Stomach (tissue), 9 donors: Measurements from ENCODE around the gene CDIP1. TPM values are rescaled to one million over a fixed set of nuclear protein-coding genes. Genes with fewer than 3 reads are reported as not detected.

Experiments used
- DNase-seq, 2 donors: peaks; one replicate each; pipeline versions ENCODE4 v3.0.0 to v3.0.0-alpha.2; 2013 to 2019
- H3K27ac ChIP-seq, 5 donors: fragments of 200-600 bp in 4 of 5; sonication (generic) in 4 of 5; one replicate each; pipeline ENCODE4 v1.5.1; 2013 to 2019; ENCODE audit warnings: mild to moderate bottlenecking in 1 of 5, moderate library complexity in 1 of 5
- H3K27me3 ChIP-seq, 3 donors: fragments of 200-600 bp; sonication (generic); one replicate each; pipeline ENCODE4 v1.5.1; 2017 to 2019; ENCODE audit warnings: mixed run types in 1 of 3
- H3K36me3 ChIP-seq, 4 donors: fragments of 200-600 bp; sonication (generic); 1 replicate in 3 of 4; 2 replicates in 1 of 4; pipeline ENCODE4 v1.5.1; 2016 to 2019
- H3K4me1 ChIP-seq, 4 donors: fragments of 200-600 bp; sonication (generic); one replicate each; pipeline ENCODE4 v1.5.1; 2016 to 2019
- H3K4me3 ChIP-seq, 4 donors: fragments of 200-600 bp; sonication (generic) in 3 of 4; one replicate each; pipeline ENCODE4 v1.5.1; 2016 to 2019; ENCODE audit warnings: mild to moderate bottlenecking in 1 of 4
- H3K9me3 ChIP-seq, 4 donors: fragments of 200-600 bp; sonication (generic); one replicate each; pipeline ENCODE4 v1.5.1; 2016 to 2019
- EP300 ChIP-seq: sonication (generic); formaldehyde crosslinking; IDR thresholded peaks from one replicate; pipeline ENCODE4 v1.6.1; 2017; ENCODE audit warnings: antibody characterized with exemption
- POLR2A ChIP-seq, 4 donors: fragments of 450-650 bp; IDR thresholded peaks; one replicate each; pipeline ENCODE4 v1.6.1; 2016; ENCODE audit warnings: antibody characterized with exemption in 4 of 4, control low read depth in 2 of 4, mild to moderate bottlenecking in 1 of 4, moderate library complexity in 1 of 4
- POLR2AphosphoS5 ChIP-seq, 3 donors: sonication (generic); formaldehyde crosslinking; IDR thresholded peaks; one replicate each; pipeline ENCODE4 v1.6.1; 2016; ENCODE audit warnings: antibody characterized with exemption in 3 of 3
- WGBS, 5 donors: extraction: QIAGEN DNeasy Blood & Tissue Kit in 3 of 5; methylation state at CpG; one replicate each; pipeline versions ENCODE4 v1.1.5 to v1.1.7; 2013 to 2018; 5-methylcytosine and 5-hydroxymethylcytosine counted together
- intact Hi-C: fragments of 100-400 bp; cut with DNase I; formaldehyde crosslinking; loops from one replicate; pipeline ENCODE4 v1.15.1; 2023; ENCODE audit warnings: low total_unique reads
- polyA plus RNA-seq, 3 donors: library from polyadenylated mRNA; stranded (reverse); fragments of 200-250 nt; gene quantifications; one replicate each; pipeline ENCODE4 v1.2.3, GENCODE V29; 2013
- total RNA-seq, 5 donors: library from RNA; depleted of rRNA; stranded (reverse); fragments of >200 nt; gene quantifications; one replicate each; pipeline versions ENCODE4 v1.1.0 to v1.2.3, GENCODE V29; 2014 to 2016
- TF ChIP-seq, protein P1 (sequence below), 7 experiments: fragments of 450-650 bp in 4 of 7; fragments of 200-600 bp in 3 of 7; sonication (generic) in 3 of 7; IDR thresholded peaks; one replicate each; pipeline ENCODE4 v1.5.1; 2016 to 2019; ENCODE audit warnings: antibody characterized with exemption in 7 of 7, control low read depth in 2 of 7, mild to moderate bottlenecking in 1 of 7
- donor health status: healthy with polysubstance abuse.
- donor health status: Bipolar disorder and iron deficiency.
- donor health status: healthy.

The CDIP1 gene
- total and polyA plus RNA-seq, 8 donors: 2.9 to 36.5 (median 12.2) TPM

DNA sequence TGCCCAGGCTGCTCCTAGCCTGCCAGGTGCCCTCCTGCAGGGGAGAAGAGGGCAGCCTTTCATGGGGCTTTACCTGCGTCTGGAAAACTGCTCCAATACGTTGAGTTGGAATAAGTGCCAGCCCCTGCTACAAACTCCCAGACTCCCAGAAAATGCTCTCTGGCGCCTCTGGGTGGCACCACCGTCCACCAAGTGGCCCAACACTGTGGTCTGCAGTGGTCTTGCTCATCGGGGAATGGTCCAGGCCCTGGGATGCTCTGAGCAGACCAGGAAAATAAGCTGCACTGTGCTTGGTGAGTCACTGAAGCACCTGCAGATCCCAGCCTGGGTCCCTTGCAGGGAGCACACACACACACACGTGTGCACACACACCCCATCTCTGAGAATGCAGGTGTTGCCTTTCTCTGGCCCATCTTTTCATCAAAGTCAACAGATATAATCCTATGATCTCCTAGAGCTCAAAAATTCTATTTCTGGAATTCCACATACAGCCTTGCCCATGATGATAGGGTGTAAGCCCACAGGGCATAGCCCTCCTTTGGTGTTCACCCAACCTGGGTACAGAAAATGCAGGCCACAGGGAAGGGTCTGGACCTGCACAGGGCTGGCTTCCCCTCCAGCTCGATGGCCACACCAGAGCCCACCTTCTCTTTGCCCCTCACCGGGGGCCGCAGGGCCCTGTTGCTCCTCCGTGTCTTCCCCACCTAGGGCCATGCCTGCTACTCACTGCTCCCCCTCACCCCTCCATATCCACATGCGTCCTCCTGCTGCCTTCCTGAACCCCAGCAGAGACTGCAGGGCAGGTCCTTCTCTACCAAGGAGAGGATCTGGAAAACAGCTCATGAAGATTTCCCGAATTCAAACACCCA lies 20.5 kb downstream of the CDIP1 start:
- intact Hi-C loops: no loop called here
- 60 to 81% (median 67%) methylated on average over 8 to 12 of the region's 12 CpGs for WGBS, 5 donors
- H3K4me1 ChIP-seq: peaks cover 18 to 60% (median 35%) of the 10 kb centered on the region in 4 donors

DNA sequence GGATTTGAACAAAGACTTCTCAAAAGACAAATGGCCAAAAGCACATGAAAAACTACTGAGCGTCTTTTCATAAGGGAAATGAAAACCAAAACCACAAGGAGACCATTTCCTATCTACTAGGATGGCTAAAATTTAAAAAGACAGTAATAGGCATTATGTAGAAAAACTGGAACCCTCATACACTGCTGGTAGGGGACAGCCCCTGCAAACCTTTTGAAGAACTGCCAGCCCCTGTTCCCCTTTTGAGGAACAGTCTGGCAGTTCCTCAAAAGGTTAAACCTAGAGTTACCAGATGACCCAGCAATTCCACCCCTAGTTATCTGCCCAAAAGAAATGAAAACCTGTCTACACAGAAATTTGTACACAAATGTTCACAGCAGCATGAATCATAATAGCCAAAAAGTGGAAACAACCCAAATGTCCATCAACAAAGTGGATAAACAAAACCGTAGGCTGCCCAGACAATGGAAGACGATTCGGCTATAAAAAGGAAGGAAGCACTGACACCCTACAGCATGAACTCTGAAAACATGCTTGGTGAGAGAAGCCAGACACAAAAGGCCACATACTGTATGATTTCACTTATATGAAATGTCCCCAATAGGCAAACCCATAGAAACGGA lies 22.9 kb downstream of the CDIP1 start:
- no peak for DNase-seq
- peaks cover 29 to 72% (median 44%) of the 10 kb centered on the region in 4 donors for H3K4me1 ChIP-seq
- H3K4me3 ChIP-seq: no peak overlapping the region
- H3K9me3 ChIP-seq: no peaks in the 10 kb centered on the region
- WGBS, 5 donors: 28 to 42% (median 36%) methylated on average over 5 of the region's 5 CpGs
- intact Hi-C loops: no loop called here
- TF ChIP-seq POLR2AphosphoS5 (IDR thresholded peaks at IDR 0.05): no peak
- TF ChIP-seq EP300: no peak
- TF ChIP-seq, protein P1, sequence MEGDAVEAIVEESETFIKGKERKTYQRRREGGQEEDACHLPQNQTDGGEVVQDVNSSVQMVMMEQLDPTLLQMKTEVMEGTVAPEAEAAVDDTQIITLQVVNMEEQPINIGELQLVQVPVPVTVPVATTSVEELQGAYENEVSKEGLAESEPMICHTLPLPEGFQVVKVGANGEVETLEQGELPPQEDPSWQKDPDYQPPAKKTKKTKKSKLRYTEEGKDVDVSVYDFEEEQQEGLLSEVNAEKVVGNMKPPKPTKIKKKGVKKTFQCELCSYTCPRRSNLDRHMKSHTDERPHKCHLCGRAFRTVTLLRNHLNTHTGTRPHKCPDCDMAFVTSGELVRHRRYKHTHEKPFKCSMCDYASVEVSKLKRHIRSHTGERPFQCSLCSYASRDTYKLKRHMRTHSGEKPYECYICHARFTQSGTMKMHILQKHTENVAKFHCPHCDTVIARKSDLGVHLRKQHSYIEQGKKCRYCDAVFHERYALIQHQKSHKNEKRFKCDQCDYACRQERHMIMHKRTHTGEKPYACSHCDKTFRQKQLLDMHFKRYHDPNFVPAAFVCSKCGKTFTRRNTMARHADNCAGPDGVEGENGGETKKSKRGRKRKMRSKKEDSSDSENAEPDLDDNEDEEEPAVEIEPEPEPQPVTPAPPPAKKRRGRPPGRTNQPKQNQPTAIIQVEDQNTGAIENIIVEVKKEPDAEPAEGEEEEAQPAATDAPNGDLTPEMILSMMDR (IDR thresholded peaks at IDR 0.05): no peak
- TF ChIP-seq POLR2A (IDR thresholded peaks at IDR 0.05): no peak
- H3K36me3 ChIP-seq: peaks cover 23 to 38% (median 36%) of the 10 kb centered on the region in 4 donors
- H3K27ac ChIP-seq: peak overlapping the region in 4 of 5 donors; percentile 63 to 82 (median 74)
- no peaks in the 10 kb centered on the region for H3K27me3 ChIP-seq

More for the DNA sequence above, 20.5 kb downstream of the CDIP1 start:
- no peaks in the 10 kb centered on the region for H3K27me3 ChIP-seq
- H3K36me3 ChIP-seq: peaks cover 7 to 20% (median 17%) of the 10 kb centered on the region in 4 donors
- H3K27ac ChIP-seq: no peak overlapping the region
- H3K4me3 ChIP-seq: no peak overlapping the region
- no peaks in the 10 kb centered on the region for H3K9me3 ChIP-seq
- TF ChIP-seq EP300: no peak
- TF ChIP-seq, protein P1 (IDR thresholded peaks at IDR 0.05): peak in 2 of 7 experiments; percentile 38 to 45
- no peak for TF ChIP-seq POLR2A (IDR thresholded peaks at IDR 0.05)
- TF ChIP-seq POLR2AphosphoS5 (IDR thresholded peaks at IDR 0.05): no peak
- peak in 1 of 2 donors; percentile 73 for DNase-seq

DNA sequence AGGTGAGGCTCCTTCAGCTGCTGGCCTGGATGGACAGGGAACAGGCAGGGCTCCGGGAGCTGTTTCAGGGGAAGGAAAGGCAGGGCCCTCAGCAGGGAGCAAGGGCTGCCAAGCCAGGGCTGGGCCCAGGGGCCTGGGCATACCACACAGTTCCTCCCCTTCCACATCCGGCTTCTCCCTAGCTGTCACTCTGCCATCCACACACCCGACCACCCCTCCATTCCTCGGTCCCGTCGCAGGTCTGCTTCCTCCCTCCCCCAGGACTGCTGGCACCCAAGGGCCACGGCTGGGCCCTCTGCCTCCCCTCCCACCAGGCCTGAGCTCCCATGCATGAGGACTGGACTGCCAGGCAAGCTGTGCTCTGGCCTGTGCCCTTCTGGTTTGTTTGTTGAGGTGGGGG lies 24.0 kb downstream of the CDIP1 start:
- intact Hi-C loops: no loop called here
- Histone ChIP-seq H3K27me3 (no peaks in the 10 kb centered on the region), H3K4me1 (peaks cover 29 to 83% (median 49%) of the 10 kb centered on the region in 4 donors), H3K9me3 (no peaks in the 10 kb centered on the region), H3K36me3 (peaks cover 34 to 49% (median 47%) of the 10 kb centered on the region in 4 donors), H3K27ac (peak overlapping the region; percentile 15 to 82 (median 73)), H3K4me3 (no peak overlapping the region)
- no peak for DNase-seq
- 22 to 48% (median 30%) methylated on average over 7 of the region's 7 CpGs for WGBS, 5 donors
- TF ChIP-seq POLR2A (IDR thresholded peaks at IDR 0.05): no peak
- TF ChIP-seq, protein P1 (IDR thresholded peaks at IDR 0.05): no peak
- TF ChIP-seq EP300: no peak
- TF ChIP-seq POLR2AphosphoS5 (IDR thresholded peaks at IDR 0.05): no peak

DNA sequence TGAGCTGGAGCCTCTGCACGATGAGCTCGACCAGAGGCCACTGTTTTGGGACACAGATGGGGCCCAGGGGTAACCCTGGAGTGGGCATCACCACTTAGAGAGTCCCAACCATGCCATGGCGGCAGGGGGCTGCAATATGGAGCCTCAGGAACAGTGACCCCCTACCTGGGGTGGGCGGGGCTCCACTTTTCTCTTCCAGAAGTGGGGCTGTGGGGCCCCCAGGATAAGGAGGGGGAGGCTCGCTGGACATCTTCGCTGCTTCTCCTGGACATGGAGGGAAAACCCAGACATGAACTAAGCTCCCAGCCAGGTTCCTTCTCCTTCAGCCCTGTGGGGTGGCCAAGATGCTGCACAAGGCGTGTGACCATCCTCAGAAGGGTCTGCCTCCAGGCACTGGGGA lies 24.7 kb downstream of the CDIP1 start:
- no peak overlapping the region for H3K4me3 ChIP-seq
- peaks cover 29 to 84% (median 50%) of the 10 kb centered on the region in 4 donors for H3K4me1 ChIP-seq
- intact Hi-C loops: no loop called here
- no peaks in the 10 kb centered on the region for H3K9me3 ChIP-seq
- peaks cover 42 to 56% (median 55%) of the 10 kb centered on the region in 4 donors for H3K36me3 ChIP-seq
- H3K27me3 ChIP-seq: no peaks in the 10 kb centered on the region
- DNase-seq: no peak
- WGBS, 5 donors: 90 to 96% (median 93%) methylated on average over 7 of the region's 7 CpGs
- H3K27ac ChIP-seq: peak overlapping the region; percentile 15 to 82 (median 73)
- TF ChIP-seq, protein P1 (IDR thresholded peaks at IDR 0.05): no peak
- TF ChIP-seq POLR2A (IDR thresholded peaks at IDR 0.05): no peak
- TF ChIP-seq POLR2AphosphoS5 (IDR thresholded peaks at IDR 0.05): no peak
- no peak for TF ChIP-seq EP300
